GM23248 (cell line): ENCODE measurements around the gene MDK. TPM values are rescaled to one million over a fixed set of nuclear protein-coding genes. Genes with fewer than 3 reads are reported as not detected.
A peak's percentile ranks its signal among the peaks of the same experiment; 100 is the strongest.
"Not testable (repeated sequence)": the region's sequence is repeated elsewhere in the genome, so short reads cannot be mapped to it uniquely, and the experiment has no call there.

Experiments
- DNase-seq: peaks from one replicate; pipeline ENCODE4 v3.0.0-alpha.2; 2015
- H2AFZ ChIP-seq: fragments of 200-600 bp; sonication (generic); 2 replicates; pipeline ENCODE4 v1.6.1; 2016; ENCODE audit warnings: antibody characterized with exemption
- H3F3A ChIP-seq: fragments of 200-600 bp; sonication (generic); 2 replicates; pipeline ENCODE4 v1.6.1; 2016; ENCODE audit warnings: mild to moderate bottlenecking, antibody characterized with exemption, mixed run types; ENCODE audit not compliant: insufficient read depth
- H3K27ac ChIP-seq: fragments of 200-600 bp; sonication (generic); 2 replicates; pipeline ENCODE4 v1.5.1; 2016; ENCODE audit warnings: mild to moderate bottlenecking
- H3K27me3 ChIP-seq: fragments of 200-600 bp; sonication (generic); replicated peaks from 2 replicates; pipeline ENCODE4 v1.6.1; 2016; ENCODE audit warnings: mild to moderate bottlenecking; ENCODE audit not compliant: insufficient read depth
- H3K36me3 ChIP-seq: fragments of 200-600 bp; sonication (generic); 2 replicates; pipeline ENCODE4 v1.6.1; 2016; ENCODE audit warnings: low read depth, mild to moderate bottlenecking
- H3K4me1 ChIP-seq: fragments of 200-600 bp; sonication (generic); 2 replicates; pipeline ENCODE4 v1.6.1; 2016; ENCODE audit warnings: mild to moderate bottlenecking; ENCODE audit not compliant: insufficient read depth
- H3K4me2 ChIP-seq: fragments of 200-600 bp; sonication (generic); one replicate; pipeline ENCODE4 v1.6.1; 2016; ENCODE audit warnings: mild to moderate bottlenecking; ENCODE audit not compliant: unreplicated experiment
- H3K4me3 ChIP-seq: fragments of 200-600 bp; sonication (generic); 2 replicates; pipeline ENCODE4 v1.5.1; 2016; ENCODE audit warnings: mild to moderate bottlenecking
- H3K79me2 ChIP-seq: fragments of 200-600 bp; sonication (generic); 2 replicates; pipeline ENCODE4 v1.6.1; 2016; ENCODE audit warnings: mild to moderate bottlenecking; ENCODE audit not compliant: insufficient read depth
- H3K9ac ChIP-seq: fragments of 200-600 bp; sonication (generic); 2 replicates; pipeline ENCODE4 v1.6.1; 2016; ENCODE audit warnings: mild to moderate bottlenecking
- H3K9me2 ChIP-seq: fragments of 200-600 bp; sonication (generic); 2 replicates; pipeline ENCODE4 v1.6.1; 2016; ENCODE audit warnings: mixed run types, mild to moderate bottlenecking, moderate library complexity; ENCODE audit not compliant: insufficient read depth
- H3K9me3 ChIP-seq: fragments of 200-600 bp; sonication (generic); one replicate; pipeline ENCODE4 v1.6.1; 2017; ENCODE audit warnings: low read depth
- H4K20me1 ChIP-seq: fragments of 200-600 bp; sonication (generic); 2 replicates; pipeline ENCODE4 v1.6.0; 2016; ENCODE audit not compliant: insufficient read depth
- EZH2 ChIP-seq: fragments of 200-600 bp; sonication (generic); IDR thresholded peaks from 2 replicates; pipeline ENCODE4 v1.6.1; 2018; ENCODE audit warnings: antibody characterized with exemption, mild to moderate bottlenecking; ENCODE audit not compliant: insufficient read depth, poor library complexity, severe bottlenecking
- EZH2phosphoT487 ChIP-seq: fragments of 200-600 bp; sonication (generic); IDR thresholded peaks from 2 replicates; pipeline ENCODE4 v1.6.1; 2018; ENCODE audit warnings: antibody characterized with exemption, moderate library complexity, mild to moderate bottlenecking, low read depth; ENCODE audit not compliant: insufficient read depth
- WGBS, 2 experiments: methylation state at CpG; one replicate each; pipeline ENCODE4 v1.1.6; 2015 to 2017; ENCODE audit warnings: low lambda C conversion rate in 2 of 2, low coverage in 1 of 2; ENCODE audit errors: missing lambda C conversion rate in 2 of 2; 5-methylcytosine and 5-hydroxymethylcytosine counted together
- in situ Hi-C: fragments of 300-500 bp; cut with MboI; formaldehyde crosslinking; loops from 2 replicates; pipeline ENCODE4 v1.15.0; 2020
- polyA plus RNA-seq: library from polyadenylated mRNA; unstranded; fragments of >200 nt; fragmentation: Nextera tagmentation; extraction: Ambion mirVana; gene quantifications from 2 replicates; pipeline ENCODE4 v1.2.1, GENCODE V29; 2016
- total RNA-seq: library from RNA; depleted of rRNA; stranded (reverse); fragments of >200 nt; shearing (Covaris generic); gene quantifications from 2 replicates; pipeline ENCODE4 v1.2.3, GENCODE V29; 2014

The MDK gene
- total and polyA plus RNA-seq, 2 experiments from 2014 or later, result 10.7 to 31.5 TPM

DNA sequence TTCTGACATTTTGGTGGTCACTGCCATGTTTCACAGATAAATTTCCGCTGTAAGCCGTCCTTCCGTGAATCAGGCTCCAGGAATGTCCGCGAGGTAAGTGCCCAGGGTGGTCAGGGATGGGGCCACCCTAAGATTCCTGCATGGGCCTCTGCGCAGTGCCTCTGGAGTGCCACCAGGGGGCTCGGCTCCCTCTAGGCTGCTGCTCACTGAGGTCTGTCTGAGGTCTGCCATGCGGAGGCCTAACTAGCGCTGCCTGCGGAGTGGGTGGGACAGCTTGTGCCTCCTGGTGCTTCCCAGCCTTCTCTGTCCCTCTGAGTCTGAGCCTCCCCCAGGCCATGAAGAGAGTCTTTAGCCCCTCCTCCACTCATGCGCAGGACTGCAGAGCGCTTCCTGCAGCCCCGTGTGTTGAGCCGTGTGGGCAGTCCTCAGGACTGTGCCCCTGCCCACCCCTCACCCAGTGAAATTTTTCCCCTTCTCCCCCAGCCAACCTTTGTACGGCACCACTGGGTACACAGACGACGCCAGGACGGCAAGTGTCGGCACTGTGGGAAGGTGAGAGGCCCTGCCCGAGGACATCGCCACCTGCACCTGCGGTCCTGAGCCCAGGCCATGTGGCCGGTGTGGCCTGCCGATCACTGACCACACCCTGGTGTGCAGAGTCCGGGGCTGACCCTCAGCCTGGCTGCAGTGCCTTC is 11.9 kb upstream of the MDK start:
- peak; percentile 80 for DNase-seq
- no peak overlapping the region for H3K9ac ChIP-seq
- in situ Hi-C loops, result no loop called here
- no peaks in the 10 kb centered on the region for H3K79me2 ChIP-seq
- no peak overlapping the region for H3K4me2 ChIP-seq
- H3K9me2 ChIP-seq, result no peaks in the 10 kb centered on the region
- H3K27ac ChIP-seq, result no peak overlapping the region
- no peaks in the 10 kb centered on the region for H3F3A ChIP-seq
- H3K4me3 ChIP-seq, result no peak overlapping the region
- no peak overlapping the region for H2AFZ ChIP-seq
- WGBS, 2 experiments, result 67 to 71% methylated on average over 23 to 25 of the region's 25 CpGs
- no peaks in the 10 kb centered on the region for H3K27me3 ChIP-seq
- no peaks in the 10 kb centered on the region for H4K20me1 ChIP-seq
- TF ChIP-seq EZH2 (no peak), EZH2phosphoT487 (no peak)
- no peaks in the 10 kb centered on the region for H3K4me1 ChIP-seq
- no peaks in the 10 kb centered on the region for H3K36me3 ChIP-seq
- H3K9me3 ChIP-seq, result no peaks in the 10 kb centered on the region

DNA sequence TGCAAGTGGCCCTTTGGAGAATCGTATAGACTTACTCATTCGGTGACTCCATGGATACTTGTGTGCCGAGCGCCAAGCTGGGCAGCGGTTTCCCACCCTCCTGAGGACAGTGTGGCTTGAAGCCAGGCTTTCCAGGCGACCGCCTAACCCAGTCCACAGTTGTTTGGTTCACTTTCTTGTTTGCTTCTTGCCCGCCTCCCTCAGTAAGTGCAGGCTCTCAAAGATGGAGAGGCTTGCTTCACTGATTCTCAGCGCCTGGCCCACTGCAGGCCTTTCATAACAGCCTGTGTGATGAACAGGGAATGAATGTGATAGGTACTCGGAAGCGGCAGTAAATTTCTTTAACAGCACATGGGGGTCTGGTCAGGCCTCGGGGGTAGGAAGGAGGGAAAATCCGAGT is 11.2 kb upstream of the MDK start:
- no peaks in the 10 kb centered on the region for H3K27me3 ChIP-seq
- H3K4me1 ChIP-seq, result no peaks in the 10 kb centered on the region
- in situ Hi-C loops, result no loop called here
- H3K9me3 ChIP-seq, result no peaks in the 10 kb centered on the region
- no peak for TF ChIP-seq EZH2phosphoT487
- no peak for TF ChIP-seq EZH2
- no peaks in the 10 kb centered on the region for H3K36me3 ChIP-seq
- no peaks in the 10 kb centered on the region for H3F3A ChIP-seq
- no peaks in the 10 kb centered on the region for H3K9me2 ChIP-seq
- no peak overlapping the region for H3K4me3 ChIP-seq
- H4K20me1 ChIP-seq, result no peaks in the 10 kb centered on the region
- no peak for DNase-seq
- no peak overlapping the region for H3K4me2 ChIP-seq
- H3K79me2 ChIP-seq, result no peaks in the 10 kb centered on the region
- WGBS, 2 experiments, result 92 to 93% methylated on average over 13 of the region's 13 CpGs
- H3K9ac ChIP-seq, result no peak overlapping the region
- no peak overlapping the region for H2AFZ ChIP-seq
- no peak overlapping the region for H3K27ac ChIP-seq

GRCh38 chr11:46371262-46371661 is 10.2 kb upstream of the MDK start:
- H2AFZ ChIP-seq, H4K20me1 ChIP-seq, DNase-seq, in situ Hi-C loops, H3K27ac ChIP-seq, H3K36me3 ChIP-seq, H3K9me2 ChIP-seq, H3K4me3 ChIP-seq, H3K4me1 ChIP-seq, H3F3A ChIP-seq, H3K4me2 ChIP-seq, H3K9ac ChIP-seq, H3K79me2 ChIP-seq, H3K9me3 ChIP-seq, H3K27me3 ChIP-seq: not testable (repeated sequence)
- WGBS, 2 experiments, result 97% methylated on average over 13 to 17 of the region's 19 CpGs

DNA sequence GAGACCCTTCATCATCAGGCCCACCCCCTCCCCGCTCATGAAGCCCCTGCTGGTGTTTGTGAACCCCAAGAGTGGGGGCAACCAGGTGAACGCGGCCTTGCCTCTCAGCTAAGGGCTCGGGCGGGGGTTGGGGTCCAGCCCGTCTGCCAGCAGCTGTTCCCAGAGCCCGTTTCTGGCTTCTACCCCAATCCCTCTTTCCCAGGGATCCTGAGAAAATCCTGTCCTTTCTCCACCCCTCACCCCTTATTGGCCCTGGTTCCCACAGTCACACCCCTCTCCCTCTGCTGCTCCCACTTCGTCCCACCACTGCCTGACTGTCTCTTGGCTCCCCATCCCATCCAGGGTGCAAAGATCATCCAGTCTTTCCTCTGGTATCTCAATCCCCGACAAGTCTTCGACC is 9.4 kb upstream of the MDK start:
- H3K79me2 ChIP-seq, result no peaks in the 10 kb centered on the region
- no peaks in the 10 kb centered on the region for H3K27me3 ChIP-seq
- no peaks in the 10 kb centered on the region for H3F3A ChIP-seq
- no peaks in the 10 kb centered on the region for H3K4me1 ChIP-seq
- H3K9me3 ChIP-seq, result no peaks in the 10 kb centered on the region
- H3K36me3 ChIP-seq, result no peaks in the 10 kb centered on the region
- in situ Hi-C loops, result no loop called here
- H3K9ac ChIP-seq, result no peak overlapping the region
- no peaks in the 10 kb centered on the region for H4K20me1 ChIP-seq
- H3K9me2 ChIP-seq, result no peaks in the 10 kb centered on the region
- WGBS, 2 experiments, result 92 to 98% methylated on average over 10 of the region's 10 CpGs
- H3K27ac ChIP-seq, result no peak overlapping the region
- no peak for DNase-seq
- no peak overlapping the region for H2AFZ ChIP-seq
- TF ChIP-seq EZH2 (no peak), EZH2phosphoT487 (no peak)
- no peak overlapping the region for H3K4me2 ChIP-seq
- no peak overlapping the region for H3K4me3 ChIP-seq

GRCh38 chr11:46372501-46372900 is 9.0 kb upstream of the MDK start:
- H3K9ac ChIP-seq, H3K4me2 ChIP-seq, H3K9me3 ChIP-seq, H2AFZ ChIP-seq, H3K4me1 ChIP-seq, H4K20me1 ChIP-seq, H3K9me2 ChIP-seq, H3F3A ChIP-seq, H3K4me3 ChIP-seq, in situ Hi-C loops, H3K79me2 ChIP-seq, H3K27ac ChIP-seq, DNase-seq, H3K36me3 ChIP-seq, H3K27me3 ChIP-seq: not testable (repeated sequence)
- 90 to 96% methylated on average over 13 to 15 of the region's 15 CpGs for WGBS, 2 experiments
